Stimulated activated CD8-positive, alpha-beta memory T cell treated with anti-CD3 and anti-CD28 coated beads, Interleukin-4, amount 100 ng/mL, for 1 hour (primary cell): ENCODE results near the gene BSG.
"Not testable (repeated sequence)": the region's sequence is repeated elsewhere in the genome, so short reads cannot be mapped to it uniquely, and the experiment has no call there.

Experiments
- DNase-seq, 2 donors: peaks; one replicate each; pipeline ENCODE4 v3.0.0-alpha.2; 2020; ENCODE audit warnings: low read depth in 2 of 2, low spot score in 1 of 2

The BSG gene

DNA sequence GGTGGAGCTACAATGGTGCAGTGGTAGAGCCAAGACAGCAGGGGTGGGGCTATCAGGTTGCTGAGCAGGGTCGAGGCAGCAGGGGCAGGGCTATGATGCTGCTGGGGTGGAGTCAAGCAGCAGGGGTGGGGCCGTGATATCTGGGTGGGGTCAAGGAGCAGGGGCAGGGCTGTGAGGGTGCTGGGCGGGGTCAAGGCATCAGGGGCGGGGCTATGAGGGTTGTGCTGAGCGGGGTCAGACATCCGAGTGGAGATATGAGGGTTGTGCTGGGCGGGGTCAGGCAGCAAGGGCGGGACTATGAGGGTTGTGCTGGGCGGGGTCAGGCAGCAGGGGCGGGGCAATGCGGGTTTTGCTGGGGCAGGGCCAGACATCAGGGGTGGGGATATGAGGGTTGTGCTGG is 32.0 kb downstream of the BSG start:
- no peak for DNase-seq

DNA sequence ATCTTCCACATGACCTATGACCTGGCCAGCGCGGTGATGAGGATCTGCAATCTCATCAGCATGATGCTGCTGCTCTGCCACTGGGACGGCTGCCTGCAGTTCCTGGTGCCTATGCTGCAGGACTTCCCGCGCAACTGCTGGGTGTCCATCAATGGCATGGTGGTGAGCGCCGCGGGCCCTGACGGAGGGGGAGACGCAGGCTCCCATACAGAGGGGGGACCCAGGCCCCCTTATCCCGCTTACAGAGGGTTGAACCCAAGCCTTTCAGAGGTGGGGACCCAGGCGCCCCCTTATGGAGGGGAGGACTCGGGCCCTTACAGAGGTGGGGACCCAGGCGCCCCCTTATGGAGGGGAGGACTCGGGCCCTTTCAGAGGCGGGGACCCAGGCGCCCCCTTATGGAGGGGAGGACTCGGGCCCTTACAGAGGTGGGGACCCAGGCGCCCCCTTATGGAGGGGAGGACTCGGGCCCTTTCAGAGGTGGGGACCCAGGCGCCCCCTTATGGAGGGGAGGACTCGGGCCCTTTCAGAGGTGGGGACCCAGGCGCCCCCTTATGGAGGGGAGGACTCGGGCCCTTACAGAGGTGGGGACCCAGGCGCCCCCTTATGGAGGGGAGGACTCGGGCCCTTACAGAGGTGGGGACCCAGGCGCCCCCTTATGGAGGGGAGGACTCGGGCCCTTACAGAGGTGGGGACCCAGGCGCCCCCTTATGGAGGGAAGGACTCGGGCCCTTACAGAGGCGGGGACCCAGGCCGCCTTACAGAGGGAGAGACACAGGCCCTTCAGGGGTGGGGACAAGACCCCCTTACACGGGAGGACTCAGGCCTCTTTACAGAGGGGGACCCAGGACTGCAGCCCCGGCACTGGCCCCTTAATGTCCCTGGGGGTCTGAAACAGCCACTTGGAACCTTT is 32.9 kb downstream of the BSG start:
- DNase-seq = not testable (repeated sequence)

DNA sequence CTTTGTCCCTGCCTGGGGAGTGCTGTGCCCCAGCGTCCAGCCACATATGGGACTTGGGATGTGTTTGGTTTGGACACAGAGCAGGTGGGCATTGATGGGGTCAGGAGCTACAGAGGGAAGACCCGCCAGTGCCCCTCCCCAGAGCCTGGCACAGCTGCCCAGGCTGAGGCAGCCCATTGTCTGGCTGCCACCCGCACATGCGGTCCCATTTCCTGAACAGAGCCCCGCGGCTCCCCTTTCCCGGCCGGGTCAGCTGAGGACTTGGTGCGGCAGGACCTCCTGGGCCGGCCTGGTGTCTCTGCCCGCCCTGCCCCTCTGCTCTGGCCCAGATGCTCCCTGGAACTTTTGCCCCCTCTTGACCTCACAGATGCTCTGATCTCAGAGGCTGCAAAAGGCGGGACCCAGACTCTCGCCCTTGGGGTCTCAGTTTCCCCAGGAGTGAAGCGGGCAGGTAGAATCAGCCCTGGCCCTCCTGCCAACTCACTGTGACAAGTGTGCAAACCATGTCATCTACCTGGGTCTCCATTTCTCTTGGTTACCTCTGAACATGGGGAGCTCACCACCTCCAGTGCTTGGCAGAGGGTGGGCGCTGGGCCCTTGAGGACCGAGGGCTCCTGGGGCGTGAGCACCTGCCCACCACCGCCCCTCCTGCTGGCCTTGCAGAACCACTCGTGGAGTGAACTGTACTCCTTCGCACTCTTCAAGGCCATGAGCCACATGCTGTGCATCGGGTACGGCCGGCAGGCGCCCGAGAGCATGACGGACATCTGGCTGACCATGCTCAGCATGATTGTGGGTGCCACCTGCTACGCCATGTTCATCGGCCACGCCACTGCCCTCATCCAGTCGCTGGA is 35.1 kb downstream of the BSG start:
- no peak for DNase-seq

DNA sequence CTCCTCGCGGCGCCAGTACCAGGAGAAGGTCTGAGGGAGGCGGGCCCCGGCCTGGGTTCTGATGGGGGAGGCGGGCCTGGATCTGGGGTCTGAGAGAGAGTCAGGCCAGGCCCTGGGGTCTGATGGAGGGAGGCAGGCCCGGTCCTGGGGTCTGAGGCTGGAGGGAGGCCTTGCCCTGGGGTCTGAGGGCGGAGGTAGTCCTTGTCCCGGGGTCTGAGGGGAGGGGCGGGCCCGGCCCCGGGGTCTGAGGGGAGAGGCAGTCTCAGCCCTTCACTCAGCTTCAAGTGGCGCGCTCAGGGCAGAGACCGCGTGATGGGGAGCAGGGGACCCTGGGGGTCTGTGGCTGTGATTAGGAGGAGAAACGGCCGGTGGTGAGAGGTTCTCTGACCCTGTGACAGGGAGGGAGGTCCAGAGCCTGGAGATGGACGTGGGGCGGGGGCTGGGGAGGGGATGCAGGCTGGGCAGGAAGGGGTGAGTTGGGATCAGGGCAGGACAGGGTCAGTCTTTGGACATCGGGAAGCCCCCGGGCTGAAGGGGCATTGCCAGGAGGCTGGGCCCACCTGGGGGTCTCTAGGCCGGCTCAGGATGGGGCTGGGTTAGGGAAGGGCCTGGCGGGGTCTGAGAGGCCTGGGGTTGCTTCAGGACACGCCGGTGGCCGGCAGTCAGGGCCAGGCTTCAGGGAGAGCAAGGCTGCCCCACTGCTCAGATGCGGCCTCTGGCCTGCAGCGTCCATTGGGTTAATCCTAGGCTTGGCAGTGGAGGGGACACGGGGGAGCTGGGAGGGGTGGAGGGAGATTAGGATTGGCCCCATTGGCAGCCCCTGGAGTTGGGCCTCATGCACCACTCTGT is 36.0 kb downstream of the BSG start:
- no peak for DNase-seq

DNA sequence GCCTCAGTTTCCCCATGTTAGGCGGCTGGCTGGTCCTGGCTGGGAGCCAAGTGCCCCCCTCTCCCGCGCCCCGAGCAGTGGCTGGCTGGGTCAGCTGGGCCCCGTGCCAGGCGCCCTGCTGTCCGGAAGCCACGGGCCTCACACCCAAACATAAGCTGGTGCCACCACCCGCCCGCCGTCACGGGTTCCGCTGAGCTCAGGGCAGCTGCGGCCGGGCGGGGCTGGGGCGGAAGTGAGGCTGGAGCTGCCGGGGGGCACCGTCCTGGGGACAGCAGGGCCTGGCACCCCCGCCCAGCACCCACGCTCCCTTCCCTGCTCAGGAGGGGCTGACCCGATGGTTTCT is 36.6 kb downstream of the BSG start:
- no peak for DNase-seq

DNA sequence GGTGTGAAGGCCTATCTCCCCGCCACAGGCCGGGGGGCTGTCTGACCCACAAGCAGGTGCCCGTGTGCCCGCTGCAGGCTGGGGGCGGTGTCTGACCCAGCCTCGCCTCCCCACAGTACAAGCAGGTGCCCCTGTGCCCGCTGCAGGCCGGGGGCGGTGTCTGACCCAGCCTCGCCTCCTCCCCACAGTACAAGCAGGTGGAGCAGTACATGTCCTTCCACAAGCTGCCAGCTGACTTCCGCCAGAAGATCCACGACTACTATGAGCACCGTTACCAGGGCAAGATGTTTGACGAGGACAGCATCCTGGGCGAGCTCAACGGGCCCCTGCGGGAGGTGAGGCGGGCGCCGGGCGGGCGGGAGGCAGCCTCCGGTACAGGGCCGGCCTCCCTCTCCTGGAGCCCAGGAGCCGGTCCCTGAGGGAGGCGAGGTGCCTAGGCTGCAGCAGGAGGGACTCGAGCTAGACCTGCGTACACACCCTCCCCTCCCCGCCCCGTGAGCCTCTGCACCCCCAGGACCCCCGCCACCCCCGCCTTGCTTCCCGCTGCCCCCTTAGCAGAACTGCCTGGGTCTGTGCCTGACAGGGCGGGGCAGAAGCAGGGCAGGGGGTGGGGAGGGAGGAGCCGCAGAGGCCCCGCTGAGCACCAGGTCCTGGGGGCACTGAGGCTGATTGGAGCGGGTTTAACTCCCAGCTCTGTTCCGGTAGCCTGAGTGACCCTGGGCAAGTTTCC is 37.8 kb downstream of the BSG start:
- DNase-seq = no peak

DNA sequence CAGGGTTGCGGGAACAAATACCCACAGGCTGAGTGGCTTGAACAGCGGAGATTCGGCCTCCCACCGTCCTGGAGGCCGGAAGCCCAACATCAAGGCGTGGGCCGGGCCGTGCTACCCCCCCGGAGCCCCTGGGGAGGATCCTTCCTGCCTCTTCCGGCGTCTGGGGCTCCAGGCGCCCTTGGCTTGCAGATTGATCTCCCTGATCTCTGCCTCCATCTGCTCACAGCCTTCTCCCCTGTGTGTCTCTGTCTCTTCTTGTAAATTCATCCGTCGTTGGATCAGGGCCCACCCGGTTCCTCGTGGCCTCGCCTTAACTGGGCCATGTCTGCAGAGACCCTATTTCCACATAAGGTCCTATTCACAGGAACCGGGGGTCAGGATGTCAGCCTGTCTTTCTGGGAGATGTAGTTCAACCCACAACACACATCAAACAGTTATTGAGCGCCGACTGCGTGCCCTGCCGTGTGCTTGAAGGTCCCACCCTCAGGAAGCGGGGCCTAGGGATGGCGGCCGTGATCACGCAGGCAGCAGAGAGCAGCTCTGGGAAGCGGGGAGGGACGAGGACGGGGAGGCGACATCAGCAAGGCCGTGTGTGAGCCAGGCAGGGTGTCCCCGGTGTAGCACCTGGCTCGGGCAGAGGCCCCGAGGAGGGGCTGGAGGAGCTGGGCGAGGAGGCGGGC is 38.5 kb downstream of the BSG start:
- DNase-seq = no peak

DNA sequence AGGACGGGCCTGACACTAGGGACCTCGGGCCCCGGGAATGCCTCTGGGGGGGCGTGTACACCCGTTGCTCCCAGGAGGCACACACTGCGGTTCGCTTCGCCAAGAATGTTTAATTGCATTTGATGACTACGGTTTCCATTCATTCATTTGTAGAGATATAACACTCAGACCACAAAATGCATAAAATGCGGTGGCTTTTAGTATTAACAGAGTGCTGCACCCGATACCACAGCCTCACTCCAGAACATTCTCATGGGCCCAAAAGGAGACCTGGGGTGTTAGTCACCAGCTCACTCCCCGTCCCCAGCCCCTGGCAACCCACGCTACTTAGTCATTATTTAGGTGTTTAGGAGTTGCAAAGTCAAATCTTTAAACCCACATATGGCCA is 39.1 kb downstream of the BSG start:
- no peak for DNase-seq

DNA sequence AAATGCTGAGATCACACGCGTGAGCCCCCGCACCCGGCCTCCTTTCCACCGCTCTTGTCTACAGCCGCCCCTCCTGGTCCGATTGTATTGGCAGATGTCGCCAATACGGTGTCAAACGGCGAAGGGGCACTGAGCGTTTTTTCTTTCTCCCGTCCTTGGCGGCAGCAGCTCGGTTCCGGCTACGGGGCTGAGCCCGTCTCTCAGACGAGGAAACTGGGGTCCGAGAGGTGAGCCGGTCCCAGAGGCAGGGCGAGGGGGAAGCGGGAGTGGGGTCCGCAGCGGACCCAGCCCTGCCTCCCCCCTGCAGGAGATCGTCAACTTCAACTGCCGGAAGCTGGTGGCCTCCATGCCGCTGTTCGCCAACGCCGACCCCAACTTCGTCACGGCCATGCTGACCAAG is 40.5 kb downstream of the BSG start:
- DNase-seq = no peak

DNA sequence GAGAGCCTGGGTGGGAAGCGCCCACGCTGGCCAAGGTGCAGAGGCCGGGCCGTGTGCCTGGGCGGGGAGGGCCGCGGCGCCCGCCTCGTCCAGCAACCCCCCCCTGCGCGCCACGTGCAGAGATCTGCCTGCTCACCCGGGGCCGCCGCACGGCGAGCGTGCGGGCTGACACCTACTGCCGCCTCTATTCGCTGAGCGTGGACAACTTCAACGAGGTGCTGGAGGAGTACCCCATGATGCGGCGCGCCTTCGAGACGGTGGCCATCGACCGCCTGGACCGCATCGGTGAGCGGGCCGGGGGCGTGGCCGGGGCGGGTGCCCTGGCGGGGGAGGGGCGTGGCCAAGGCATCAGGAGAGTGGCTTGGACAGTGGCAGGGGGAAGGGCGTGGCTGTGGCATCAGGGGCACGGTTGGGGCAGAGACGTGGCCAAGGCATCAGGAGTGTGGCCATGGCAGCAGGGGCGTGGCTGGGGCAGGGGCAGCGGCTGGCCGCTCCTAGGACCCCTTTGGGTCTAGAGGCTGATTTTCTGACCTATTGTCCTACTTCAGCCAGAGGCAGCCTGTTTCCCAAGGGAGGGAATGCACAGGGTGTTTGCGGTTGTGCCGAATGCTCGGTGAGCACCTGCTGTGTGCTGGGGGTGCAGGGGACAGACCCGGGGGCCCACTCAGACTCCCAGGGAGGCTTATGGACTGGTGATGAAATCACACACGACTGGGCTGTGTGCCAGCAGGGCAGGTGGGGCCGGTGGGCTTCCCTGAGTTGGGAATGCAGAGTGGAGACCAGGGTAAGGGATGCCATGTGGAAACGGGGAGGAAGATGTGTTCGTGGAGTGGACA is 41.6 kb downstream of the BSG start:
- no peak for DNase-seq

DNA sequence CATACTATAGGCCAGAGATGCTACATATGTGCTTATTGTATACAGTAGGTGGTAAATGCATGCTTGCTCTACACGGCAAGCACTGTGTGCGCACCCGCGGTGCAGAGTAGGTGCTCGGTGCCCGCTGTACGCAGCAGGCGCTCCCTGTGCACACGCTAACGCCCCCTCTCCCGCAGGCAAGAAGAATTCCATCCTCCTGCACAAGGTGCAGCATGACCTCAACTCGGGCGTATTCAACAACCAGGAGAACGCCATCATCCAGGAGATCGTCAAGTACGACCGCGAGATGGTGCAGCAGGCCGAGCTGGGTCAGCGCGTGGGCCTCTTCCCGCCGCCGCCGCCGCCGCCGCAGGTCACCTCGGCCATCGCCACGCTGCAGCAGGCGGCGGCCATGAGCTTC is 43.2 kb downstream of the BSG start:
- DNase-seq = no peak

DNA sequence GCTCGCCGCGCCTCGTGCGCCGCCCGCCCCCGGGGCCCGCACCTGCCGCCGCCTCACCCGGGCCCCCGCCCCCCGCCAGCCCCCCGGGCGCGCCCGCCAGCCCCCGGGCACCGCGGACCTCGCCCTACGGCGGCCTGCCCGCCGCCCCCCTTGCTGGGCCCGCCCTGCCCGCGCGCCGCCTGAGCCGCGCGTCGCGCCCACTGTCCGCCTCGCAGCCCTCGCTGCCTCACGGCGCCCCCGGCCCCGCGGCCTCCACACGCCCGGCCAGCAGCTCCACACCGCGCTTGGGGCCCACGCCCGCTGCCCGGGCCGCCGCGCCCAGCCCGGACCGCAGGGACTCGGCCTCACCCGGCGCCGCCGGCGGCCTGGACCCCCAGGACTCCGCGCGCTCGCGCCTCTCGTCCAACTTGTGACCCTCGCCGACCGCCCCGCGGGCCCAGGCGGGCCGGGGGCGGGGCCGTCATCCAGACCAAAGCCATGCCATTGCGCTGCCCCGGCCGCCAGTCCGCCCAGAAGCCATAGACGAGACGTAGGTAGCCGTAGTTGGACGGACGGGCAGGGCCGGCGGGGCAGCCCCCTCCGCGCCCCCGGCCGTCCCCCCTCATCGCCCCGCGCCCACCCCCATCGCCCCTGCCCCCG is 43.8 kb downstream of the BSG start:
- DNase-seq = no peak

DNA sequence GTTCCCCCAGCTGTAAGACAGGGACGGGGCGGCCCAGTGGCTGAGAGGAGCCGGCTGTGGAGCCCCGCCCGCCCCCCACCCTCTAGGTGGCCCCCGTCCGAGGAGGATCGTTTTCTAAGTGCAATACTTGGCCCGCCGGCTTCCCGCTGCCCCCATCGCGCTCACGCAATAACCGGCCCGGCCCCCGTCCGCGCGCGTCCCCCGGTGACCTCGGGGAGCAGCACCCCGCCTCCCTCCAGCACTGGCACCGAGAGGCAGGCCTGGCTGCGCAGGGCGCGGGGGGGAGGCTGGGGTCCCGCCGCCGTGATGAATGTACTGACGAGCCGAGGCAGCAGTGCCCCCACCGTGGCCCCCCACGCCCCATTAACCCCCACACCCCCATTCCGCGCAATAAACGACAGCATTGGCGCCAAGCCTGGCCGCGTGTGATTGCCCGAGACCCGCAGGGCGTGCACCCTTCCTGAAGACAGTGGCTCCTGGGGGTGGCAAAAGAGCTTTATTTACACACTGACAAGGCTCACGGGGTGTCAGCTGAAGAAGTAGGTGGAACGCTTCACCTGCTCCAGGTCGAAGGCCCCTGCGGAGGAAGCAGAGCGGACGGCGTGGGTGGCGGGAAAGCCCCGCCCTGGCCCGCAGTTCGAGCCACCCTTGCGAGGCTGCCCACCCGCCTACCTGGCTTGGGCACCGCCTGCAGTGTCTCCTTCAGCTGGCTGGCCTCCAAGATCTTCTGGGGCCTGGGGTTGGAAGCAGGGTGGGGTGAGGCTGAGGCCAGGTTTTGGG is 44.5 kb downstream of the BSG start:
- DNase-seq = no peak

DNA sequence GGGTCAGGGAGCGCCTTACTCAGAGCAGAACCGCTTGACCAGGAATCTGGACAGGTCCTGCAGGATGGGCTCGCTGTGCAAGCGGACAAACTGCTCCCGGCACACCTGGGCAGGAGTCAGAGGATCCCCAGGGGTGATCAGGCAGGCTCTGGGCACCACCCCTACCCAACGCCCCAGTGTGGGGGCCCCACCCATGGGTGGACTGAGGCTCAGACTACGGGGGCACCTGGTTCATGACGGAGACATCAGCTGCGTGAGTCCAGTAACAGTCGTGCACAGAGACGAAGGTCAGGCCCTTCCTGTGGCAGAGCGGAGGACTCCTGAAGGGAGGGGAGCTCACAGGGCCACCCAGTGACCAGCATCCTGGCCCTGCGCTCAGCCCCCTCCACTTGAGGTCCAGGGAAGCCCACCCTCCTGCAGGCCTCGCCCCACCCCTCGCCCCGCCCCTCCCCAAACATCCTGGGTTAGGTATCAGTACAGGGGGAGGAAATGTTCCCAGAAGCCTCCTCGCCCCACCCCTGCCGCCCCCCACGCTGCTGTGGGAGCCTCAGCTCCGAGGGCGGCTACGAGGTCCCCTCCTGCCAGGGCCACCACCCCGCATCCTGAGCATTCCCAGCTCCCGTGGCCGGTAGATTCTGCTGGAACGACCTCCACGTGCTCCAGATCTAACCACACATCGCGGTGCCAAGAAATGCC is 45.3 kb downstream of the BSG start:
- DNase-seq = no peak

DNA sequence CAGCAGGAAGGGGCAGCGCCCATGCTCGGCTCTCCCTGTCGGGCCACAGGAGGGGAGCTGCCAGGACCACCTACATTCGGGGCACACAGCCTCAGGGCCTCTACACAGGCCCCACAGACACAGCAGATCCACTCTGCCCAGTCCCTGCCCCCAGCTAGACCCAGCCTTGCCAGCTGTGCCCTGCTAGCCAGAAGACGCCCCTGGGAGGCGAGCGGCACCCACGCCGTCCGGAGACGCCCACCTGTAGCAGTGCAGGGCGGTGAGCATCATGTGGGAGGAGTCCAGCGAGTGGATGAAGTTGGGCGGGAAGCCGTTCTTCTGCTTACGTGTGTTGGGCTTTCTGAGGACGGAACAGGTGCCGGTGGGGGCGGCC is 45.8 kb downstream of the BSG start:
- DNase-seq = no peak

DNA sequence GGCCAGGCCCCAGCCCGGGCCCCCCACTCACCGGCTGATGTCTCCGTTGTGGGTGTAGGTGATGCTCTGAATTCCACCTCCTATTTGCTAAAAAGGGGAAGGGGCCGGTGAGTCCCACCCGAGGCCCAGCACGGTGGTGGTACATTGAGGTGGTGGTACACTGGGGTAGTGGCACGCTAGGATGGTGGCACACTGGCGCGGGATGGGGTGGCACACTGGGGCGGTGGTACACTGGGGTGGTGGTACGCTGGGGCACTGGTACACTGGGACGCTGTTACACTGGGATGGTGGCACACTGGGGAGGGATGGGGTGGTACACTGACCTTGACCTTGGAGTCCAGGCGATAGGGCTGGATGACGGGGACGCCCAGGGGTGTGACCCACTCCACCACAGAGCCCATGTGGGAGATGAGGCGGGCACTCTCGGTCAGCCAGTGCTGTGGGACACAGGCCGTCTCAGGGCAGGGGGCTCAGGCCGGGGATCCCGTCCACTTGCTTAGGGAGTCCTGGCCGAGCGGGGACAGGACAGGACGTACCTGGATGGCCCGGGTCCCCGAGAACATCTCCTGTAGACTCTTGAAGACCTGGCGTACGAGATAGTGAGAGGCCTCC is 46.4 kb downstream of the BSG start:
- DNase-seq = no peak
